ENCODE results near the gene GPSM1.

The GPSM1 gene

GRCh38 chr9:136296434-136297015 is 30.8 kb upstream of the GPSM1 start:
- no peak for TF ChIP-seq CTCF (IDR thresholded peaks at IDR 0.05; ENCODE audit: low read depth, low read length)
- no peak for DNase-seq (ENCODE audit: extremely low read depth, low read depth)

GRCh38 chr9:136297016-136297691 is 30.2 kb upstream of the GPSM1 start:
- no peak for TF ChIP-seq CTCF (IDR thresholded peaks at IDR 0.05; ENCODE audit: low read depth, low read length)
- DNase-seq (ENCODE audit: extremely low read depth, low read depth) = no peak

GRCh38 chr9:136297766-136298735 is 29.3 kb upstream of the GPSM1 start:
- no peak for DNase-seq (ENCODE audit: extremely low read depth, low read depth)
- no peak for TF ChIP-seq CTCF (IDR thresholded peaks at IDR 0.05; ENCODE audit: low read depth, low read length)

GRCh38 chr9:136299116-136299515 is 28.2 kb upstream of the GPSM1 start:
- TF ChIP-seq CTCF (IDR thresholded peaks at IDR 0.05; ENCODE audit: low read depth, low read length) = no peak
- no peak for DNase-seq (ENCODE audit: extremely low read depth, low read depth)

DNA sequence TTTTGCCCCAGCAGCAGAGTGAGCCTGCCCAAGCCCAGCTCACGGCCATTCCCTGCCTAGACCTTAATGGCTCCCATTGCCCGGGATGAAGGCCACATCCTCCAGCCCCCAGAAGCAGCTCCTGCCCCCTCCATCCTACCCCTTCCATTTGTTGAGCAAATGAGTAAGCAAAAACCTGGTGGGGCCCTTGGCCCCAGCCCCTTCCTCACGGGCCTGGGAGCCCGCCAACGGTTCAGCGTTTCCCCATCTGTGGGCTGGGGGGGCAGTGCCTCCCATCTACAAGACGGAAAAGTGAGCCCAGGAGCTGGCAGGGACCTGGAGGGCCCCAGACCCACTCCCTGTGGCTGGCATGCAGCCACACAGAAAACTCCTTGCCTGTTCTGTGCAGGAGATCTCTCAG is 27.8 kb upstream of the GPSM1 start:
- no peak for TF ChIP-seq CTCF (IDR thresholded peaks at IDR 0.05; ENCODE audit: low read depth, low read length)

DNA sequence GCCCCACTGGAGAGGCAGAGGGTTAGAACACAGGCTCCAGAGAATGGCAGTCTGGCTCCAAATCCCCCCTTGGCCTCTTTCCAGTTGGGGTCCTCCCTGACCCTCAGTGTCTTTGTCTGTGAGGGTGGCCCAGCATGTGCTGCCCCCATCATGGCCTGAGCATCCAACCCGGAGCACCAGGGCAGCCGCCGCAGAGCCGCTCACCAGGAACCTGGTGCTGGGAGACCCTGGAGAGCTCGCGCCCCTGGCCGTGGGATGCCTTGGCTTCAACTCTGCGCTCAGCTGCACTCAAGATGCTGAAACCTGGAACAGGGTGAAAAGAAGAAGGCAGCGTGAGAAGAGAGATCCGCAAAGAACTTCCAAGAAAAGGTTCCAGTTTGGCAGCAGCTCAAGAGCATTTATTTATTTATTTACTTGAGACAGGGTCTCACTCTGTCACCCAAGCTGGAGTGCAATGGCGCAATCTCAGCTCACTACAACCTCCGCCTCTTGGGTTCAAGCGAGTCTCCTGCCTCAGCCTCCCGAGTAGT is 27.3 kb upstream of the GPSM1 start:
- no peak for DNase-seq (ENCODE audit: extremely low read depth, low read depth)
- TF ChIP-seq CTCF (IDR thresholded peaks at IDR 0.05; ENCODE audit: low read depth, low read length) = no peak

More for the DNA sequence above, 27.8 kb upstream of the GPSM1 start:
- DNase-seq (ENCODE audit: extremely low read depth, low read depth) = no peak
